IMR-90 (cell line): ENCODE data around the gene NOP9. TPM values are rescaled to one million over a fixed set of nuclear protein-coding genes. Genes with fewer than 3 reads are reported as not detected.

Experiments
- ATAC-seq: fragments of 200-7000 bp; cut with Tn5 transposase; 2 replicates; pipeline ENCODE4 v1.9.1; 2020; ENCODE audit warnings: low read depth, mild to moderate bottlenecking, moderate library complexity
- BruUV-seq: library from RNA; stranded (reverse); fragments of 400-500 nt; replicated peaks from 2 replicates; lab custom pipeline; 2021; lab: Mats Ljungman, UMichigan
- CTCF ChIA-PET: fragments of 300-600 bp; formaldehyde crosslinking; extraction: SDS; loops from one replicate; lab custom pipeline; 2021; ENCODE audit warnings: antibody characterized with exemption; lab: Yijun Ruan, JAX
- POLR2A ChIA-PET: fragments of 300-600 bp; sonication (Branson Sonifier 250); formaldehyde crosslinking; loops from one replicate; lab custom pipeline; 2022; ENCODE audit warnings: antibody characterized with exemption; ENCODE audit not compliant: unreplicated experiment; lab: Charles Lee
- DNase-seq: peaks from one replicate; pipeline ENCODE4 v3.0.0; 2013
- H2AFZ ChIP-seq: replicated peaks from 2 replicates; pipeline ENCODE3; 2013; ENCODE audit warnings: low read length, mild to moderate bottlenecking; ENCODE audit not compliant: poor library complexity
- H2AK5ac ChIP-seq: 2 replicates; pipeline ENCODE4 v1.6.1; 2013; ENCODE audit warnings: low read depth, low read length, inconsistent platforms
- H2AK9ac ChIP-seq: replicated peaks from 2 replicates; pipeline ENCODE3; 2013; ENCODE audit warnings: mild to moderate bottlenecking, low read depth, low read length, moderate library complexity; ENCODE audit not compliant: poor library complexity
- H2BK120ac ChIP-seq: 2 replicates; pipeline ENCODE4 v1.6.1; 2013; ENCODE audit warnings: low read depth, low read length, inconsistent platforms
- H2BK15ac ChIP-seq: 3 replicates; pipeline ENCODE4 v1.6.1; 2013; ENCODE audit warnings: low read depth, low read length, inconsistent platforms
- H2BK20ac ChIP-seq: 2 replicates; pipeline ENCODE4 v1.6.1; 2013; ENCODE audit warnings: low read depth, mild to moderate bottlenecking, inconsistent platforms, low read length, moderate library complexity
- H2BK5ac ChIP-seq: 2 replicates; pipeline ENCODE4 v1.6.1; 2013; ENCODE audit warnings: mild to moderate bottlenecking, low read depth, low read length, inconsistent platforms; ENCODE audit not compliant: poor library complexity, severe bottlenecking
- H3K14ac ChIP-seq: replicated peaks from 2 replicates; pipeline ENCODE4 v1.6.1; 2013; ENCODE audit warnings: low read depth, low read length, inconsistent platforms
- H3K18ac ChIP-seq: 2 replicates; pipeline ENCODE4 v1.6.1; 2013; ENCODE audit warnings: low read depth, low read length, control low read depth
- H3K23ac ChIP-seq: 2 replicates; pipeline ENCODE4 v1.6.1; 2013; ENCODE audit warnings: low read depth, low read length, inconsistent platforms
- H3K27ac ChIP-seq: 2 replicates; pipeline ENCODE4 v1.5.1; 2013; ENCODE audit warnings: mild to moderate bottlenecking, control low read depth, low read length; ENCODE audit not compliant: insufficient read depth
- H3K27me3 ChIP-seq: 2 replicates; pipeline ENCODE4 v1.6.1; 2013; ENCODE audit warnings: low read length; ENCODE audit not compliant: control insufficient read depth, insufficient read depth
- H3K36me3 ChIP-seq: 2 replicates; pipeline ENCODE4 v1.6.1; 2013; ENCODE audit warnings: low read length, mixed read lengths; ENCODE audit not compliant: control insufficient read depth, insufficient read depth
- H3K4ac ChIP-seq: 2 replicates; pipeline ENCODE4 v1.6.1; 2013; ENCODE audit warnings: low read depth, low read length, inconsistent platforms
- H3K4me1 ChIP-seq: 2 replicates; pipeline ENCODE4 v1.6.1; 2013; ENCODE audit warnings: low read length, mixed read lengths; ENCODE audit not compliant: control insufficient read depth, insufficient read depth
- H3K4me2 ChIP-seq: 2 replicates; pipeline ENCODE4 v1.6.1; 2013; ENCODE audit warnings: low read depth, mild to moderate bottlenecking, control low read depth, low read length, moderate library complexity
- H3K4me3 ChIP-seq: 2 replicates; pipeline ENCODE4 v1.5.1; 2013; ENCODE audit warnings: low read depth, mild to moderate bottlenecking, control low read depth, low read length, moderate library complexity; ENCODE audit not compliant: insufficient read depth
- H3K56ac ChIP-seq: 2 replicates; pipeline ENCODE4 v1.6.1; 2013; ENCODE audit warnings: low read length, inconsistent platforms; ENCODE audit not compliant: insufficient read depth; ENCODE audit errors: extremely low read depth
- H3K79me1 ChIP-seq, 2 experiments: 2 replicates each; pipeline ENCODE4 v1.6.1; 2013; ENCODE audit warnings: low read length in 2 of 2, inconsistent platforms in 1 of 2, low read depth in 1 of 2
- H3K9ac ChIP-seq: 2 replicates; pipeline ENCODE4 v1.6.1; 2013; ENCODE audit warnings: low read depth, low read length, control low read depth
- H3K9me1 ChIP-seq: 2 replicates; pipeline ENCODE4 v1.6.1; 2013; ENCODE audit warnings: low read length, inconsistent platforms; ENCODE audit not compliant: insufficient read depth
- H3K9me3 ChIP-seq: 2 replicates; pipeline ENCODE4 v1.6.1; 2013; ENCODE audit warnings: low read length; ENCODE audit not compliant: control insufficient read depth, insufficient read depth
- H4K20me1 ChIP-seq: 2 replicates; pipeline ENCODE4 v1.6.1; 2013; ENCODE audit warnings: low read length, inconsistent platforms; ENCODE audit not compliant: insufficient read depth
- H4K5ac ChIP-seq: 2 replicates; pipeline ENCODE4 v1.6.1; 2013; ENCODE audit warnings: mild to moderate bottlenecking, low read depth, low read length, control low read depth
- H4K8ac ChIP-seq, 2 experiments: 2 replicates each; pipeline ENCODE4 v1.6.1; 2013; ENCODE audit warnings: low read depth in 2 of 2, low read length in 2 of 2, control low read depth in 1 of 2, inconsistent platforms in 1 of 2
- H4K91ac ChIP-seq: 2 replicates; pipeline ENCODE4 v1.6.1; 2013; ENCODE audit warnings: low read depth, low read length, inconsistent platforms; ENCODE audit not compliant: insufficient read depth
- CHD1 ChIP-seq: IDR thresholded peaks from 2 replicates; pipeline ENCODE4 v1.6.1; 2012; ENCODE audit warnings: low read depth, low read length, improper control_type of control experiment
- WGBS, 2 experiments: methylation state at CpG; one replicate each; pipeline versions ENCODE4 v1.1.5 to v1.1.7; 2013; ENCODE audit warnings: missing lambda C conversion rate in 2 of 2; ENCODE audit not compliant: insufficient read length in 1 of 2; ENCODE audit errors: extremely low coverage in 2 of 2; 5-methylcytosine and 5-hydroxymethylcytosine counted together
- dilution Hi-C: fragments of 300-500 bp; cut with HindIII; formaldehyde crosslinking; loops from one replicate; pipeline ENCODE4 v1.14.3; 2018; ENCODE audit warnings: low sequenced_read_pairs; ENCODE audit not compliant: unreplicated experiment
- in situ Hi-C: fragments of 300-500 bp; cut with MboI; formaldehyde crosslinking; loops from 3 replicates; pipeline ENCODE4 v1.14.3; 2019; ENCODE audit warnings: low sequenced_read_pairs, inconsistent platforms, mixed read lengths
- intact Hi-C: fragments of 100-400 bp; cut with micrococcal nuclease; formaldehyde crosslinking; loops from 2 replicates; pipeline ENCODE4 v1.10.0; 2022
- polyA plus RNA-seq, 3 experiments: library from polyadenylated mRNA; depleted of rRNA; stranded (reverse); fragments of >200 nt; gene quantifications; 2 replicates each; pipeline ENCODE4 v1.2.3, GENCODE V29; 2012; ENCODE audit warnings: low replicate concordance in 1 of 3
- total RNA-seq: library from RNA; depleted of rRNA; stranded (reverse); fragments of >200 nt; gene quantifications from 2 replicates; pipeline ENCODE4 v1.2.3, GENCODE V29; 2012
- TF ChIP-seq, protein P1 (sequence below): fragments of 150-350 bp; IDR thresholded peaks from 2 replicates; pipeline ENCODE4 v1.6.1; 2017; ENCODE audit warnings: mild to moderate bottlenecking, antibody characterized with exemption, low read length, low read depth
- TF ChIP-seq, protein P2 (sequence below): conservative IDR thresholded peaks from 2 replicates; pipeline ENCODE4 v1.5.1; 2012; ENCODE audit warnings: mild to moderate bottlenecking, low read depth, low read length, improper control_type of control experiment

NOP9 gene
- total and polyA plus RNA-seq, 2 of the 4 experiments (the other 2 are of a cell fraction): 11.8 to 25.8 TPM

DNA sequence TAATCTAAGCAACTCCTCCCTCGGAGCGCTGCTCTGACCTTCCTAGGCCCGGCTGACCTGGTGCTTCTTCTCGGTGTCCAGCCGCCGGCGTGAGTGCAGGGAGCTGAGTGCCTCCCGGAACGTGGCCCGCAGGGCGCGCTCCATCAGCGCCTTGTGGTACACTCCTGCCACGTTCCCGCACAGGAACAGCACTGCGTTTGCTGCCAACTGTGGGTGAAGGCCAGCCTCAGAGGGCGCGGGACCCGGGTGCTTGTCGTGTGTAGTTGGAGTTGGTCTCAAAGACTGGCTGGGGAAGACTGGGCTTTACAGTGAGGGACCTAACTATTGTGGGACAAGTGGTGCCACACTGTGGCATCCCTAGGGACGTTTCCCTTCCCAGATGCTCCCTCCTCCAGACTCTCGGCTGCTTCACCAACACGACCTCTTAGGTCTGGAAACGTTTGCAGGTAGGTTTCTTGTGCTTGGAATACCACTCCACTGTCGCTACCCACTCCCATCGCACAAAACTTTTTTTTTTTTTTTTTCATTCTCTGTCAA is 32.1 kb downstream of the NOP9 start:
- in situ Hi-C loops (loop anchor here (5.0 kb wide), 1 partner anchor 106 kb away; no protein-coding TSS in a partner anchor), intact Hi-C loops (no loop called here), dilution Hi-C loops (no loop called here)
- BruUV-seq: no TSS peak
- CTCF ChIA-PET: interaction anchor here (0.6 to 5.6 kb wide), 8 partner anchors 10 to 110 kb away, joined by 3 to 63 read pairs (median 8); partner anchors contain the start of genes CBLN3 and KHNYN
- Histone ChIP-seq H3K4ac (no peak overlapping the region), H2BK5ac (no peak overlapping the region), H3K56ac (no peak overlapping the region), H3K18ac (no peak overlapping the region), H3K9ac (no peak overlapping the region), H3K9me1 (no peaks in the 10 kb centered on the region; the same call in 1 of the 2 replicates), H2AK5ac (no peak overlapping the region), H3K36me3 (no peaks in the 10 kb centered on the region), H2AK9ac (no peak overlapping the region), H3K23ac (no peak overlapping the region), H3K27me3 (peaks cover 37% of the 10 kb centered on the region), H4K8ac (no peak overlapping the region), H2BK20ac (no peak overlapping the region), H4K20me1 (no peaks in the 10 kb centered on the region), H4K5ac (no peak overlapping the region), H3K79me1 (no peaks in the 10 kb centered on the region), H3K4me1 (peaks cover 3% of the 10 kb centered on the region; the same call in 1 of the 2 replicates), H3K9me3 (no peaks in the 10 kb centered on the region), H3K27ac (no peak overlapping the region), H2BK15ac (no peak overlapping the region), H2BK120ac (no peak overlapping the region), H2AFZ (peak overlapping the region; percentile 91), H4K91ac (no peak overlapping the region), H3K14ac (no peak overlapping the region), H3K4me3 (no peak overlapping the region), H3K4me2 (no peak overlapping the region)
- POLR2A ChIA-PET: no interaction called here
- DNase-seq (no peak), ATAC-seq (no peak)
- TF ChIP-seq, protein P1, sequence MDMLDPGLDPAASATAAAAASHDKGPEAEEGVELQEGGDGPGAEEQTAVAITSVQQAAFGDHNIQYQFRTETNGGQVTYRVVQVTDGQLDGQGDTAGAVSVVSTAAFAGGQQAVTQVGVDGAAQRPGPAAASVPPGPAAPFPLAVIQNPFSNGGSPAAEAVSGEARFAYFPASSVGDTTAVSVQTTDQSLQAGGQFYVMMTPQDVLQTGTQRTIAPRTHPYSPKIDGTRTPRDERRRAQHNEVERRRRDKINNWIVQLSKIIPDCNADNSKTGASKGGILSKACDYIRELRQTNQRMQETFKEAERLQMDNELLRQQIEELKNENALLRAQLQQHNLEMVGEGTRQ: no peak
- no peak for TF ChIP-seq CHD1
- TF ChIP-seq, protein P2, sequence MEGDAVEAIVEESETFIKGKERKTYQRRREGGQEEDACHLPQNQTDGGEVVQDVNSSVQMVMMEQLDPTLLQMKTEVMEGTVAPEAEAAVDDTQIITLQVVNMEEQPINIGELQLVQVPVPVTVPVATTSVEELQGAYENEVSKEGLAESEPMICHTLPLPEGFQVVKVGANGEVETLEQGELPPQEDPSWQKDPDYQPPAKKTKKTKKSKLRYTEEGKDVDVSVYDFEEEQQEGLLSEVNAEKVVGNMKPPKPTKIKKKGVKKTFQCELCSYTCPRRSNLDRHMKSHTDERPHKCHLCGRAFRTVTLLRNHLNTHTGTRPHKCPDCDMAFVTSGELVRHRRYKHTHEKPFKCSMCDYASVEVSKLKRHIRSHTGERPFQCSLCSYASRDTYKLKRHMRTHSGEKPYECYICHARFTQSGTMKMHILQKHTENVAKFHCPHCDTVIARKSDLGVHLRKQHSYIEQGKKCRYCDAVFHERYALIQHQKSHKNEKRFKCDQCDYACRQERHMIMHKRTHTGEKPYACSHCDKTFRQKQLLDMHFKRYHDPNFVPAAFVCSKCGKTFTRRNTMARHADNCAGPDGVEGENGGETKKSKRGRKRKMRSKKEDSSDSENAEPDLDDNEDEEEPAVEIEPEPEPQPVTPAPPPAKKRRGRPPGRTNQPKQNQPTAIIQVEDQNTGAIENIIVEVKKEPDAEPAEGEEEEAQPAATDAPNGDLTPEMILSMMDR: no peak
- WGBS, 2 experiments: 59% methylated on average over 19 of the region's 26 CpGs; no CpG with 5 or more reads in 1 of the 2 experiments
